HFF-Myc (cell line): ENCODE results near the gene CLMN.

Experiments
- DNase-seq: peaks from one replicate; pipeline ENCODE4 v3.0.0-alpha.2; 2011; ENCODE audit warnings: low read depth; ENCODE audit errors: extremely low read depth
- H3K4me3 ChIP-seq: replicated peaks from 2 replicates; pipeline ENCODE4 v1.5.1; 2011; ENCODE audit warnings: low read depth, mild to moderate bottlenecking, control low read depth, low read length
- TF ChIP-seq, protein P1 (sequence below): IDR thresholded peaks from 2 replicates; pipeline ENCODE4 v1.5.1; 2012; ENCODE audit warnings: mild to moderate bottlenecking, low read depth, low read length, control low read depth; ENCODE audit errors: missing control alignments

The CLMN gene

DNA sequence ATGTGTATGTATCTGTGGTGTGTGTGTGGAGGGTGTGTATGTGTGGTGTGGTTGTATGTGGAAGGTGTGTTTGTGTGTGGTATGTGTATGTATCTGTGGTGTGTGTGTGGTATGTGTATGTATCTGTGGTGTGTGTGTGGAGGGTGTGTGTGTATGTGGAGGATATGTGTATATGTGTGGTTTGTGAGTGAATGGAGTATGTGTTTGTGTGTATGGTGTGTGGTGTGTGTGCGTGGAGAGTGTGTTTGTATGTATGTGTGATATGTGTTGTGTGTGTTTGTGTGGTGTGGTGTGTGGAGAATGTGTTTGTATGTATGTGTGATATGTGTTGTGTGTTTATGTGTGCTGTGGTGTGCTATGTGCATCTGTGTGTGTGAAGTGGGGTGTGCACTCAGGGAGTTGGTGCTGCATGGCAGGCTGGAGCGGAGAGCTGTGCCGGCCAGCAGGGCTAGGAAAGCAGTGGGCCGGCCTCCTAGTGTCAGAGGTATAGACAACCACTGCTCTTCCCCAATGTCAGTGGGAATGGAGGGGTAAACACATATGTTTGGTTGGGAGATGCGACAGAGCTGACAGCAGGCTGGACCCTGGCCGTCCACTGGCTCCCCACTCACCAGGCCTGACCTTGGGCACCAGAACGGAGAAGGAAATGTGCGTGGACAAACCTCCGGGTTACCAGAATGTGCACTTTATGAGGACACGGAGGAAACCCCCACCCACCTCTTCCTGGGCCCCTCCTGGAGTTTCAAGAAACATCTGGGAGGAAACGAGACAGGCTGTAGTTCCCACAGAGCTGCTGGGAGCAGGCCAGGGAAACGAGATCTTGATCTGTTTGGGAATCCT, 60.7 kb downstream of the CLMN start:
- H3K4me3 ChIP-seq, result no peak overlapping the region
- no peak for DNase-seq
- TF ChIP-seq, protein P1, sequence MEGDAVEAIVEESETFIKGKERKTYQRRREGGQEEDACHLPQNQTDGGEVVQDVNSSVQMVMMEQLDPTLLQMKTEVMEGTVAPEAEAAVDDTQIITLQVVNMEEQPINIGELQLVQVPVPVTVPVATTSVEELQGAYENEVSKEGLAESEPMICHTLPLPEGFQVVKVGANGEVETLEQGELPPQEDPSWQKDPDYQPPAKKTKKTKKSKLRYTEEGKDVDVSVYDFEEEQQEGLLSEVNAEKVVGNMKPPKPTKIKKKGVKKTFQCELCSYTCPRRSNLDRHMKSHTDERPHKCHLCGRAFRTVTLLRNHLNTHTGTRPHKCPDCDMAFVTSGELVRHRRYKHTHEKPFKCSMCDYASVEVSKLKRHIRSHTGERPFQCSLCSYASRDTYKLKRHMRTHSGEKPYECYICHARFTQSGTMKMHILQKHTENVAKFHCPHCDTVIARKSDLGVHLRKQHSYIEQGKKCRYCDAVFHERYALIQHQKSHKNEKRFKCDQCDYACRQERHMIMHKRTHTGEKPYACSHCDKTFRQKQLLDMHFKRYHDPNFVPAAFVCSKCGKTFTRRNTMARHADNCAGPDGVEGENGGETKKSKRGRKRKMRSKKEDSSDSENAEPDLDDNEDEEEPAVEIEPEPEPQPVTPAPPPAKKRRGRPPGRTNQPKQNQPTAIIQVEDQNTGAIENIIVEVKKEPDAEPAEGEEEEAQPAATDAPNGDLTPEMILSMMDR, result no peak

GRCh38 chr14:95258156-95258555, 61.6 kb downstream of the CLMN start:
- H3K4me3 ChIP-seq, result no peak overlapping the region
- no peak for DNase-seq
- TF ChIP-seq, protein P1, result no peak

DNA sequence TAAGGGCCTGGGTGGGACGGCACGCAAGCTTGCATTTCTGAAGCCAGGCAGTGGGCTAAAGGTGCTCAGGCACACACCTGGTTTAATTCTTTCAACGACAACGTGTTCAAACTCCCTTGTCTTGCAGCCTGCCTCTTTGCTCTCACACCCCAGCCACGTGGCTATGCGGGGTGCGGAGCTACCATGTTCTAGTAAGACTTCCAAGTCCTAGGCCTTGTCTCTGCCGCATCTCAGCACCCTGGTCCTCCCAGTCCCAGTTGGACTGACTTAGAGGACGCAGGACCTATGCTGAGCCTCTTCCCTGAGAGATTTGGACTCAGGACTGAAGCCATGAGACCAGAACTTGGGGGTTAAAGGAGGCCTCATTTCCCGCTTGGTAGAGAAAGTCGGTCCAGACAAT, 62.2 kb downstream of the CLMN start:
- no peak overlapping the region for H3K4me3 ChIP-seq
- TF ChIP-seq, protein P1, result no peak
- no peak for DNase-seq

GRCh38 chr14:95256776-95257060, 63.0 kb downstream of the CLMN start:
- no peak overlapping the region for H3K4me3 ChIP-seq
- TF ChIP-seq, protein P1, result no peak
- DNase-seq, result no peak

DNA sequence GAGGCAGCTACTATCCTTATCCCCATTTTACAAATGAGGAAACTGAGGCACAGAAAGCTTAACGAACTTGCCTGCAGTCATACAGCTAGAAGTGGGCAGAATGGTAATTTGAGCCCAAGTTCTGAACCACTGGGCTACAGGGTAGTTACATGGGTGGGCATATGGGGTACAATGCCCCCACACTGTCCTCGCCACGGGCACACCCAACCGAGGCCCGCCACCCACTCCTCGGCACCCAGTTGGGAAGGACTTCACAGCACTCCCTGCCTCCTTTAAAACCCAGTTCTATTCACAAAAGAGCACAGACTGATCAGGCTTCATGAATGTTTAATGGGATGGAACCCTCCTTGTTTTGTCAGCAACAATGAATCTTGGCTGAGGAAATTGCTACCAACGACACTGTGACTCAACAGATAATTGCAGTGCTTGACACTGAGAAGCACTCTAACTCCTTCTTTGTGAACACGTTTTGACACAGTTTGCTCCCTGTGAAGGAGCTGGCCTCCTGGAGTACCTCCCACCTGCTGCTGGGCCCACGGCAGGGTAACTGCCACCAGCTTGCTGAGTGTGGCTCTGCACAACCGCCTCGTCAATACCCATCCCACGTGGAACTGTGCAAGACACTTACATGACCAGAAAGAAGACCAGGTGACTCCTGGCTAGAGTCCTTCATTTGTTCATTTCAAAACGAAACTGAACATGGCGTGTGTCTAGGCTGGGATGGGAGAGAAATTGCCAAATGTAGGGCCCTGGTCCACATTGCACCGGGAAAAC, 63.5 kb downstream of the CLMN start:
- DNase-seq, result no peak
- no peak overlapping the region for H3K4me3 ChIP-seq
- TF ChIP-seq, protein P1, result no peak

GRCh38 chr14:95255487-95255886, 64.2 kb downstream of the CLMN start:
- TF ChIP-seq, protein P1, result no peak
- DNase-seq, result no peak
- no peak overlapping the region for H3K4me3 ChIP-seq

- H3K4me3 ChIP-seq, result no peak overlapping the region
- no peak for DNase-seq
- TF ChIP-seq, protein P1, result no peak
These were observed 64.7 kb downstream of the CLMN start for GRCh38 chr14:95255013-95255412.
